Measurements from ENCODE around the gene HNRNPA0. TPM values are rescaled to one million over a fixed set of nuclear protein-coding genes. Genes with fewer than 3 reads are reported as not detected.

HNRNPA0 gene
- polyA plus RNA-seq, 1 of the 3 experiments (the other 2 are of a cell fraction): 24.9 TPM

DNA sequence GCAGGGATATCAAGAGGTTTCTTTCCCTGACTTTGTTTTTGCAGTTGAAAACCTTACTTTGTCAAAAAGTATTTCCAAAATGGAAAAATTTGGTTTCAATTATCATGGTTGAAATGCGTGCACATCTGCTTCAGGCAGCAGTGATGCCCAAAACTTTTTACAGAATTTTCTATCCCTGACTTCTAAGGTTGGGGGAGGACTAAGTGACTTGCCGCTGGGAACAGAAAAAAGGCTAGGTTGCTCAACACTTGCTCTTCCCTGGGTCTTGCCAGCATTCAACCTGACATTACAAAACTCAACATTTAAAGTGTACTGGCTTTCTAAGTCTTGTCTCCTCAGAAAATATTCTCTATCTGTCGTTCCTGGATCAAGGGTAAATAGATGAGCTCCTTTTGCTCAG, 23.0 kb downstream of the HNRNPA0 start:
- ChIA-PET CTCF (interaction anchor here (0.9 to 22.5 kb wide), 5 partner anchors 11 to 112 kb away, joined by 3 to 407 read pairs (median 14); no protein-coding TSS in a partner anchor), POLR2A (interaction anchor here (0.7 kb wide), 1 partner anchor 94 kb away, joined by 3 read pairs; no protein-coding TSS in a partner anchor)
- Histone ChIP-seq H2AFZ (ENCODE audit: low read depth) (no peak overlapping the region), H4K20me1 (ENCODE audit: insufficient read depth) (no peaks in the 10 kb centered on the region), H3K4me2 (no peak overlapping the region), H3K4me1 (ENCODE audit: control insufficient read depth in 1 of 2, insufficient read depth in 2 of 2, low read depth in 1 of 2, low read length in 1 of 2) (peaks cover 0 to 14% of the 10 kb centered on the region in 2 experiments; a peak in 2 of 4 replicates), H3K9ac (no peak overlapping the region), H3K27me3 (ENCODE audit: insufficient read depth) (no peaks in the 10 kb centered on the region), H3K27ac (ENCODE audit: low read depth in 2 of 2, low read length in 1 of 2) (no peak overlapping the region), H3K4me3 (ENCODE audit: low read depth in 2 of 2, low read length in 1 of 2) (no peak overlapping the region), H3K79me2 (ENCODE audit: insufficient read depth) (no peaks in the 10 kb centered on the region), H3K9me2 (no peaks in the 10 kb centered on the region), H3K9me3 (no peaks in the 10 kb centered on the region), H3K36me3 (replicated peaks in 1 of 2; ENCODE audit: control insufficient read depth in 1 of 2, insufficient read depth in 2 of 2, low read length in 1 of 2) (no peaks in the 10 kb centered on the region), H3F3A (replicated peaks; ENCODE audit: insufficient read depth) (peaks cover 4% of the 10 kb centered on the region)
- TF ChIP-seq TCF12 (IDR thresholded peaks at IDR 0.05): no peak
- TF ChIP-seq FOSL2 (IDR thresholded peaks at IDR 0.05; ENCODE audit: borderline replicate concordance, low read depth): no peak
- TF ChIP-seq NFIC (IDR thresholded peaks at IDR 0.05; ENCODE audit: borderline replicate concordance): no peak
- TF ChIP-seq, protein P1, sequence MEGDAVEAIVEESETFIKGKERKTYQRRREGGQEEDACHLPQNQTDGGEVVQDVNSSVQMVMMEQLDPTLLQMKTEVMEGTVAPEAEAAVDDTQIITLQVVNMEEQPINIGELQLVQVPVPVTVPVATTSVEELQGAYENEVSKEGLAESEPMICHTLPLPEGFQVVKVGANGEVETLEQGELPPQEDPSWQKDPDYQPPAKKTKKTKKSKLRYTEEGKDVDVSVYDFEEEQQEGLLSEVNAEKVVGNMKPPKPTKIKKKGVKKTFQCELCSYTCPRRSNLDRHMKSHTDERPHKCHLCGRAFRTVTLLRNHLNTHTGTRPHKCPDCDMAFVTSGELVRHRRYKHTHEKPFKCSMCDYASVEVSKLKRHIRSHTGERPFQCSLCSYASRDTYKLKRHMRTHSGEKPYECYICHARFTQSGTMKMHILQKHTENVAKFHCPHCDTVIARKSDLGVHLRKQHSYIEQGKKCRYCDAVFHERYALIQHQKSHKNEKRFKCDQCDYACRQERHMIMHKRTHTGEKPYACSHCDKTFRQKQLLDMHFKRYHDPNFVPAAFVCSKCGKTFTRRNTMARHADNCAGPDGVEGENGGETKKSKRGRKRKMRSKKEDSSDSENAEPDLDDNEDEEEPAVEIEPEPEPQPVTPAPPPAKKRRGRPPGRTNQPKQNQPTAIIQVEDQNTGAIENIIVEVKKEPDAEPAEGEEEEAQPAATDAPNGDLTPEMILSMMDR (IDR thresholded peaks at IDR 0.05): no peak
- no peak for TF ChIP-seq SIN3A (IDR thresholded peaks at IDR 0.05; ENCODE audit: borderline replicate concordance, low read depth, low read length)
- no peak for TF ChIP-seq MEF2A (IDR thresholded peaks at IDR 0.05; ENCODE audit: borderline replicate concordance, low read depth)
- no peak for TF ChIP-seq RFX5 (IDR thresholded peaks at IDR 0.05; ENCODE audit: low read length)
- TF ChIP-seq NRF1 (IDR thresholded peaks at IDR 0.05; ENCODE audit: low read depth, low read length): no peak
- no peak for TF ChIP-seq FOXJ3 (CRISPR knock-in tag; IDR thresholded peaks at IDR 0.05)
- no peak for TF ChIP-seq YY1 (IDR thresholded peaks at IDR 0.05; ENCODE audit: low read depth)
- TF ChIP-seq SMC3 (IDR thresholded peaks at IDR 0.05; ENCODE audit: low read depth, low read length): no peak
- WGBS (ENCODE audit: low lambda C conversion rate): 64% methylated on average over 3 of the region's 3 CpGs
- no peak for DNase-seq

DNA sequence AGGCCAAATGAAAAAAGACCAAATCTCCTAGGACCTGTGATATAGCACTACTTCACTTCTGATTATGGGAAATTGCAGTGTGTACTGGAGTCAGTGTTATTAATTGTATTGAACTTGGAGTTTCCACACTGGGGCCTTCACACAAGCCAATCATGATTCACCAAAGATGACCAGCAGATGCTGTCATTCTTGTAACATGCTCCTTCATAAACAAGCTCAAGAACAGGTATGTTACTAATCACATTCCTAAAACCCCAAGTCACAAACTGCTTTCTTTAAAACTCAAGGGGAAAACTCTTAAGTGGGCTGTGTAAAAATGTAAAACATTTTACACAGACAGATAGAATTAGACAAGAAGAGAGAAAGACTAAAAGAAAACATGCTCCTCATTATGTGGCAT, 23.8 kb downstream of the HNRNPA0 start:
- H3F3A ChIP-seq (replicated peaks; ENCODE audit: insufficient read depth): peaks cover 4% of the 10 kb centered on the region
- TF ChIP-seq, protein P2, sequence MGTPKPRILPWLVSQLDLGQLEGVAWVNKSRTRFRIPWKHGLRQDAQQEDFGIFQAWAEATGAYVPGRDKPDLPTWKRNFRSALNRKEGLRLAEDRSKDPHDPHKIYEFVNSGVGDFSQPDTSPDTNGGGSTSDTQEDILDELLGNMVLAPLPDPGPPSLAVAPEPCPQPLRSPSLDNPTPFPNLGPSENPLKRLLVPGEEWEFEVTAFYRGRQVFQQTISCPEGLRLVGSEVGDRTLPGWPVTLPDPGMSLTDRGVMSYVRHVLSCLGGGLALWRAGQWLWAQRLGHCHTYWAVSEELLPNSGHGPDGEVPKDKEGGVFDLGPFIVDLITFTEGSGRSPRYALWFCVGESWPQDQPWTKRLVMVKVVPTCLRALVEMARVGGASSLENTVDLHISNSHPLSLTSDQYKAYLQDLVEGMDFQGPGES (IDR thresholded peaks at IDR 0.05; ENCODE audit: low read depth, low read length): no peak
- TF ChIP-seq EP300 (IDR thresholded peaks at IDR 0.05; ENCODE audit: borderline replicate concordance in 1 of 2, low read depth in 1 of 2, low read length in 1 of 2) (no peak), RCOR1 (IDR thresholded peaks at IDR 0.05; ENCODE audit: low read length) (no peak)
- no peak for DNase-seq
- H3K9me2 ChIP-seq: no peaks in the 10 kb centered on the region
- H3K36me3 ChIP-seq (replicated peaks in 1 of 2; ENCODE audit: control insufficient read depth in 1 of 2, insufficient read depth in 2 of 2, low read length in 1 of 2): no peaks in the 10 kb centered on the region
- H3K9me3 ChIP-seq: no peaks in the 10 kb centered on the region
- H3K4me3 ChIP-seq (ENCODE audit: low read depth in 2 of 2, low read length in 1 of 2): no peak overlapping the region
- H3K79me2 ChIP-seq (ENCODE audit: insufficient read depth): no peaks in the 10 kb centered on the region
- H3K27ac ChIP-seq (ENCODE audit: low read depth in 2 of 2, low read length in 1 of 2): no peak overlapping the region
- peaks cover 0 to 7% of the 10 kb centered on the region in 2 experiments; a peak in 1 of 4 replicates for H3K4me1 ChIP-seq (ENCODE audit: control insufficient read depth in 1 of 2, insufficient read depth in 2 of 2, low read depth in 1 of 2, low read length in 1 of 2)
- H4K20me1 ChIP-seq (ENCODE audit: insufficient read depth): no peaks in the 10 kb centered on the region
- H3K4me2 ChIP-seq: no peak overlapping the region
- ChIA-PET POLR2A (no interaction called here), CTCF (interaction anchor here (1.4 to 22.5 kb wide), 4 partner anchors 12 to 99 kb away, joined by 3 to 407 read pairs (median 126); no protein-coding TSS in a partner anchor)
- H3K9ac ChIP-seq: no peak overlapping the region
- H3K27me3 ChIP-seq (ENCODE audit: insufficient read depth): no peaks in the 10 kb centered on the region
- no peak overlapping the region for H2AFZ ChIP-seq (ENCODE audit: low read depth)

Data from SK-N-SH (cell line).